NCI-H82 treated with DMSO at 0.1 percent for 48 hours (cell line): Measurements from ENCODE around the gene FARS2.
"Not testable (repeated sequence)": the region's sequence is repeated elsewhere in the genome, so short reads cannot be mapped to it uniquely, and the experiment has no call there.

Experiments
- DNase-seq: peaks from one replicate; lab custom pipeline; 2025; ENCODE audit not compliant: unreplicated experiment; lab: John Stamatoyannopoulos, UW

FARS2 gene

GRCh38 chr6:5776706-5777390 is 515.5 kb downstream of the FARS2 start:
- DNase-seq, result no peak

- DNase-seq, result no peak
Observed at GRCh38 chr6:5778317-5778857, 517.1 kb downstream of the FARS2 start.

- no peak for DNase-seq
Observed at GRCh38 chr6:5778906-5779305, 517.6 kb downstream of the FARS2 start.

GRCh38 chr6:5781019-5781418 is 519.7 kb downstream of the FARS2 start:
- no peak for DNase-seq

GRCh38 chr6:5781966-5782556 is 520.7 kb downstream of the FARS2 start:
- DNase-seq, result no peak

- DNase-seq, result no peak
Observed at GRCh38 chr6:5782783-5783547, 521.7 kb downstream of the FARS2 start.

- no peak for DNase-seq
Observed at GRCh38 chr6:5783584-5784089, 522.3 kb downstream of the FARS2 start.

- no peak for DNase-seq
Observed at GRCh38 chr6:5785249-5785648, 523.9 kb downstream of the FARS2 start.

GRCh38 chr6:5786321-5786968 is 525.1 kb downstream of the FARS2 start:
- DNase-seq, result no peak

- DNase-seq, result no peak
Observed at GRCh38 chr6:5786969-5787720, 525.8 kb downstream of the FARS2 start.

GRCh38 chr6:5789426-5789825 is 528.1 kb downstream of the FARS2 start:
- not testable (repeated sequence) for DNase-seq

GRCh38 chr6:5796555-5796954 is 535.2 kb downstream of the FARS2 start:
- DNase-seq, result not testable (repeated sequence)

- DNase-seq, result not testable (repeated sequence)
Observed at GRCh38 chr6:5806406-5806805, 545.1 kb downstream of the FARS2 start.

GRCh38 chr6:5809450-5809849 is 548.1 kb downstream of the FARS2 start:
- no peak for DNase-seq

GRCh38 chr6:5811997-5812396 is 550.7 kb downstream of the FARS2 start:
- no peak for DNase-seq

- no peak for DNase-seq
Observed at GRCh38 chr6:5813625-5814027, 552.3 kb downstream of the FARS2 start.

GRCh38 chr6:5814116-5814515 is 552.8 kb downstream of the FARS2 start:
- no peak for DNase-seq

- DNase-seq, result no peak
Observed at GRCh38 chr6:5814901-5815300, 553.6 kb downstream of the FARS2 start.

GRCh38 chr6:5817869-5818268 is 556.6 kb downstream of the FARS2 start:
- no peak for DNase-seq

- DNase-seq, result no peak
Observed at GRCh38 chr6:5818959-5819358, 557.6 kb downstream of the FARS2 start.
